Measurements from ENCODE around the gene FBXO31.

The FBXO31 gene

DNA sequence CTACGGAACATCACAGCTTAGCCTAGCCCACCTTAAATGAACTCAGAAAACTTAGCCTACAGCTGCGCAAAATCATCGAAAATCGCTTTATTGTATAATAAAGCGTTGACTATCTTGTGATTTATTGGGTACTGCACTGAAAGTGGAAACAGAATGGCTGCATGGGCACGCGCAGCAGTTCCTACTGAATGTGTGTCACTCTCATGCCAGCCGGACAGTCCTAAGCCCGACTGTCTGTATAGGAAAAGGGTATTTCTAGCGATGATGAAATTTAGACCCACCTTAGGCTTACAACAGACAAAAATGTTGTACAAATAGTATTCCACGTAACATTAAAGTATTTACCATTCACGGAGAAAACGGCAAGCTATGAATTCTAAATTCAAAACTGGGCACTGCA is 9.3 kb downstream of the FBXO31 start:
- H3K4me3 ChIP-seq (ENCODE audit: low read depth, low read length), result no peak overlapping the region
- no peak for TF ChIP-seq CTCF (IDR thresholded peaks at IDR 0.05; ENCODE audit: borderline replicate concordance, insufficient read depth, low read depth, low read length)

DNA sequence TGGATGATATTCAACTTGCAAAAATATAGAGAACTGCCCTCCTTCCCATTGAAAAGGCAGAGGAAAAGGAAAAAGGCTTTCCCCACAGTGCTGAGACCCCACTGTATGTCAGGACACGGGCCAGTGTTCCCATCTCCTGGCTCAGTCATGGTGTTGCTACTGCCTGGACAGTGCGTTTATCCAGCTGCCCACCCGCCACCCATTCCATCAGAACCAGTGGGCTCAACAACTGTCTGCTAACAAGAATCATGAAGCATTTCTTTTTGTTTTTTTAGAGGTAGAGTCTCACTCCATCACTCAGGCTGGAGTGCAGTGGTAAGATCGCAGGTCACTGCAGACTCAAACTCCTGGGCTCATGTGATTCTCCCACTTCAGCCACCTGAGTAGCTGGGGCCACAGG is 11.3 kb downstream of the FBXO31 start:
- no peak for TF ChIP-seq CTCF (IDR thresholded peaks at IDR 0.05; ENCODE audit: borderline replicate concordance, insufficient read depth, low read depth, low read length)
- H3K4me3 ChIP-seq (ENCODE audit: low read depth, low read length), result no peak overlapping the region

- TF ChIP-seq CTCF (IDR thresholded peaks at IDR 0.05; ENCODE audit: borderline replicate concordance, insufficient read depth, low read depth, low read length), result no peak
Measured at GRCh38 chr16:87371261-87371866, 12.2 kb downstream of the FBXO31 start.

GRCh38 chr16:87369796-87370719 is 13.5 kb downstream of the FBXO31 start:
- no peak for TF ChIP-seq CTCF (IDR thresholded peaks at IDR 0.05; ENCODE audit: borderline replicate concordance, insufficient read depth, low read depth, low read length)
- H3K4me3 ChIP-seq (ENCODE audit: low read depth, low read length), result no peak overlapping the region

More at GRCh38 chr16:87371261-87371866, 12.2 kb downstream of the FBXO31 start:
- H3K4me3 ChIP-seq (ENCODE audit: low read depth, low read length), result no peak overlapping the region

DNA sequence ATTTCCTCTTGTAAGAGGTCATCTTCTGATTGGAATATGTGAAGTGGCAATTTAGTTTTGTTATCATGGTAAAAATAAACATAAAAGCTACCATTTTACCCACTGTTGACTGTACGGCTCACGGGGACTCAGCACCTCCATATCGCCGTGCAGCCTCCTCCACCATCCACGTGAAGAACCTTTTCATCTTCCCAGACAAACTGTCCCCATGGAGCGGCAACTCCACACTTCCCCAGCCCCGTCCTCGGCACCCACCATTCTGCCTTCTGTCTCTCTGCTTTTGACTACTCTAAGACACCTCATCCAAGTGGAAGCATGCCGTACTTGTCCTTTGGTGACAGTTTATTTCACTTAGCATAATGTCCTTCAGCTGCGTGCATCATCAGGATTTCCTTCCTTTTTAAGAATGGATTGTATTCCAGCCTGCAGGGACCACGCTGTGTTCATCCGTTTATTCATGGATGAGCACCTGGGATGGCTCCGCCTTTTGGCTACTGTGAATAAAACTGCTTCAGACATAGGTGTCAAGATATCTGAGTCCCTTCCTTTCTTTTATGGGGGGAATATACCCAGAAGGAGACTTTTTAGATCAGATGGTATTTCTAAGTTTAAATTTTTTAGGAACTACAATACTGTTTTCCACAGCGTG is 14.3 kb downstream of the FBXO31 start:
- no peak overlapping the region for H3K4me3 ChIP-seq (ENCODE audit: low read depth, low read length)
- no peak for TF ChIP-seq CTCF (IDR thresholded peaks at IDR 0.05; ENCODE audit: borderline replicate concordance, insufficient read depth, low read depth, low read length)

- no peak overlapping the region for H3K4me3 ChIP-seq (ENCODE audit: low read depth, low read length)
- TF ChIP-seq CTCF (IDR thresholded peaks at IDR 0.05; ENCODE audit: borderline replicate concordance, insufficient read depth, low read depth, low read length), result no peak
Measured at GRCh38 chr16:87368029-87368770, 15.4 kb downstream of the FBXO31 start.

Data from GM12875 (cell line).